GM12873 (cell line): ENCODE data around the gene CCDC88C.

Source experiments
- CTCF ChIP-seq: IDR thresholded peaks from 2 replicates; pipeline ENCODE4 v1.5.1; 2012; ENCODE audit warnings: low read depth, mild to moderate bottlenecking, moderate library complexity, low read length, control low read depth; ENCODE audit not compliant: insufficient read depth; ENCODE audit errors: missing control alignments

The CCDC88C gene

GRCh38 chr14:91417120-91417982 lies at the start of gene CCDC88C:
Gene CCDC88C (minus strand): TSS chr14:91417820. CDS start chr14:91417690, 130 bp downstream.
- TF ChIP-seq CTCF: no peak

GRCh38 chr14:91466192-91466591 lies 48.6 kb upstream of the CCDC88C start:
- no peak for TF ChIP-seq CTCF

GRCh38 chr14:91464615-91465205 lies 47.1 kb upstream of the CCDC88C start:
- no peak for TF ChIP-seq CTCF

- TF ChIP-seq CTCF: no peak
These were observed 41.0 kb upstream of the CCDC88C start for GRCh38 chr14:91458612-91459011.

- no peak for TF ChIP-seq CTCF
These were observed 38.7 kb upstream of the CCDC88C start for GRCh38 chr14:91456283-91456682.

GRCh38 chr14:91454580-91454979 lies 37.0 kb upstream of the CCDC88C start:
- TF ChIP-seq CTCF: no peak

GRCh38 chr14:91454155-91454554 lies 36.5 kb upstream of the CCDC88C start:
- no peak for TF ChIP-seq CTCF
